AG09309 (cell line): ENCODE data around the gene ATP5MC3.

Experiments used
- DNase-seq: peaks from one replicate; pipeline ENCODE4 v3.0.0-alpha.2; 2010; ENCODE audit warnings: low read depth
- H3K4me3 ChIP-seq: 2 replicates; pipeline ENCODE4 v1.5.1; 2011; ENCODE audit warnings: mild to moderate bottlenecking, low read depth, low read length, moderate library complexity; ENCODE audit not compliant: control insufficient read depth
- CTCF ChIP-seq: IDR thresholded peaks from 2 replicates; pipeline ENCODE4 v1.5.1; 2011; ENCODE audit warnings: mild to moderate bottlenecking, low read depth, low read length, inconsistent platforms; ENCODE audit not compliant: insufficient read depth, control insufficient read depth; ENCODE audit errors: missing control alignments

The ATP5MC3 gene

GRCh38 chr2:175143678-175144077 lies 37.8 kb downstream of the ATP5MC3 start:
- no peak for TF ChIP-seq CTCF
- no peak for DNase-seq
- H3K4me3 ChIP-seq = no peak overlapping the region

- no peak overlapping the region for H3K4me3 ChIP-seq
- DNase-seq = no peak
- TF ChIP-seq CTCF = no peak
Measured at GRCh38 chr2:175143191-175143590, 38.3 kb downstream of the ATP5MC3 start.

- DNase-seq = no peak
- TF ChIP-seq CTCF = no peak
Measured at GRCh38 chr2:175140332-175140731, 41.2 kb downstream of the ATP5MC3 start.

GRCh38 chr2:175137793-175138192 lies 43.7 kb downstream of the ATP5MC3 start:
- no peak for DNase-seq
- H3K4me3 ChIP-seq = no peak overlapping the region
- no peak for TF ChIP-seq CTCF

More at GRCh38 chr2:175140332-175140731, 41.2 kb downstream of the ATP5MC3 start:
- H3K4me3 ChIP-seq = no peak overlapping the region

- H3K4me3 ChIP-seq = no peak overlapping the region
- no peak for TF ChIP-seq CTCF
- DNase-seq = no peak
Measured at GRCh38 chr2:175136334-175137215, 44.9 kb downstream of the ATP5MC3 start.

- no peak for DNase-seq
- no peak for TF ChIP-seq CTCF
- no peak overlapping the region for H3K4me3 ChIP-seq
Measured at GRCh38 chr2:175135862-175136261, 45.6 kb downstream of the ATP5MC3 start.

GRCh38 chr2:175135177-175135576 lies 46.3 kb downstream of the ATP5MC3 start:
- H3K4me3 ChIP-seq = no peak overlapping the region
- no peak for DNase-seq
- no peak for TF ChIP-seq CTCF
